ENCODE data around the gene HLA-DQA1. TPM values are rescaled to one million over a fixed set of nuclear protein-coding genes. Genes with fewer than 3 reads are reported as not detected.

Gene HLA-DQA1
- total and polyA plus RNA-seq, 2 experiments from 2014 or later = not detected

- DNase-seq (ENCODE audit: low spot score) = no peak
- TF ChIP-seq EZH2phosphoT487 (IDR thresholded peaks at IDR 0.05; ENCODE audit: low read depth, severe bottlenecking, unreplicated experiment) = no peak
- no peak for TF ChIP-seq EZH2 (IDR thresholded peaks at IDR 0.05; ENCODE audit: borderline replicate concordance)
- no peak for TF ChIP-seq CTCF (IDR thresholded peaks at IDR 0.05; ENCODE audit: poor library complexity)
- 41% methylated on average over 1 of the region's 1 CpG for WGBS (ENCODE audit: low lambda C conversion rate, missing lambda C conversion rate)
These were observed 42.8 kb downstream of the HLA-DQA1 start for GRCh38 chr6:32680055-32680454.

GRCh38 chr6:32684246-32684645 is 47.0 kb downstream of the HLA-DQA1 start:
- 65% methylated on average over 3 of the region's 3 CpGs for WGBS (ENCODE audit: low lambda C conversion rate, missing lambda C conversion rate)
- DNase-seq (ENCODE audit: low spot score) = no peak
- no peak overlapping the region for H3K4me2 ChIP-seq
- H2AFZ ChIP-seq = no peak overlapping the region
- no peaks in the 10 kb centered on the region for H3K9me3 ChIP-seq (ENCODE audit: low read depth)
- no peaks in the 10 kb centered on the region for H3K4me1 ChIP-seq (ENCODE audit: insufficient read depth)
- no peak for TF ChIP-seq EZH2 (IDR thresholded peaks at IDR 0.05; ENCODE audit: borderline replicate concordance)
- no peak for TF ChIP-seq EZH2phosphoT487 (IDR thresholded peaks at IDR 0.05; ENCODE audit: low read depth, severe bottlenecking, unreplicated experiment)
- TF ChIP-seq CTCF (IDR thresholded peaks at IDR 0.05; ENCODE audit: poor library complexity) = no peak
- H3K36me3 ChIP-seq (replicated peaks; ENCODE audit: insufficient read depth, low read depth) = no peaks in the 10 kb centered on the region
- H3K27ac ChIP-seq = no peak overlapping the region
- H3K4me3 ChIP-seq = no peak overlapping the region
- H3K79me2 ChIP-seq = no peaks in the 10 kb centered on the region
- no peaks in the 10 kb centered on the region for H4K20me1 ChIP-seq (ENCODE audit: insufficient read depth, poor library complexity, severe bottlenecking)
- H3K27me3 ChIP-seq = no peaks in the 10 kb centered on the region
- no peaks in the 10 kb centered on the region for H3K9me2 ChIP-seq (replicated peaks; ENCODE audit: insufficient read depth)

More at GRCh38 chr6:32680055-32680454, 42.8 kb downstream of the HLA-DQA1 start:
- H4K20me1 ChIP-seq (ENCODE audit: insufficient read depth, poor library complexity, severe bottlenecking) = no peaks in the 10 kb centered on the region
- no peak overlapping the region for H3K4me3 ChIP-seq
- no peaks in the 10 kb centered on the region for H3K4me1 ChIP-seq (ENCODE audit: insufficient read depth)
- no peak overlapping the region for H2AFZ ChIP-seq
- H3K79me2 ChIP-seq = no peaks in the 10 kb centered on the region
- H3K36me3 ChIP-seq (replicated peaks; ENCODE audit: insufficient read depth, low read depth) = no peaks in the 10 kb centered on the region
- no peaks in the 10 kb centered on the region for H3K27me3 ChIP-seq
- no peaks in the 10 kb centered on the region for H3K9me3 ChIP-seq (ENCODE audit: low read depth)
- H3K4me2 ChIP-seq = no peak overlapping the region
- H3K27ac ChIP-seq = no peak overlapping the region
- no peaks in the 10 kb centered on the region for H3K9me2 ChIP-seq (replicated peaks; ENCODE audit: insufficient read depth)

- H3K79me2 ChIP-seq = no peaks in the 10 kb centered on the region
- H3K9me2 ChIP-seq (replicated peaks; ENCODE audit: insufficient read depth) = no peaks in the 10 kb centered on the region
- DNase-seq (ENCODE audit: low spot score) = no peak
- no peaks in the 10 kb centered on the region for H4K20me1 ChIP-seq (ENCODE audit: insufficient read depth, poor library complexity, severe bottlenecking)
- TF ChIP-seq EZH2phosphoT487 (IDR thresholded peaks at IDR 0.05; ENCODE audit: low read depth, severe bottlenecking, unreplicated experiment) (no peak), CTCF (IDR thresholded peaks at IDR 0.05; ENCODE audit: poor library complexity) (no peak), EZH2 (IDR thresholded peaks at IDR 0.05; ENCODE audit: borderline replicate concordance) (no peak)
- no peaks in the 10 kb centered on the region for H3K36me3 ChIP-seq (replicated peaks; ENCODE audit: insufficient read depth, low read depth)
- H3K4me1 ChIP-seq (ENCODE audit: insufficient read depth) = no peaks in the 10 kb centered on the region
- 44% methylated on average over 1 of the region's 1 CpG for WGBS (ENCODE audit: low lambda C conversion rate, missing lambda C conversion rate)
- no peak overlapping the region for H3K4me3 ChIP-seq
- no peaks in the 10 kb centered on the region for H3K9me3 ChIP-seq (ENCODE audit: low read depth)
- no peak overlapping the region for H3K27ac ChIP-seq
- H3K27me3 ChIP-seq = no peaks in the 10 kb centered on the region
- H2AFZ ChIP-seq = no peak overlapping the region
- H3K4me2 ChIP-seq = no peak overlapping the region
These were observed 48.4 kb downstream of the HLA-DQA1 start for GRCh38 chr6:32685603-32686002.
